Gastroesophageal sphincter (tissue), 4 donors: ENCODE data around the gene GPR52. TPM values are rescaled to one million over a fixed set of nuclear protein-coding genes. Genes with fewer than 3 reads are reported as not detected.
"Not testable (repeated sequence)": the region's sequence is repeated elsewhere in the genome, so short reads cannot be mapped to it uniquely, and the experiment has no call there.

Experiments
- ATAC-seq: fragments of 150-250 bp; one replicate; pipeline ENCODE4 v1.9.1; 2016; ENCODE audit warnings: mild to moderate bottlenecking, moderate library complexity
- H3K27ac ChIP-seq, 4 donors: fragments of 200-600 bp; sonication (generic) in 3 of 4; 1 replicate in 3 of 4; 2 replicates in 1 of 4; pipeline ENCODE4 v1.5.1; 2016 to 2019
- H3K27me3 ChIP-seq: fragments of 200-600 bp; sonication (generic); one replicate; pipeline ENCODE4 v1.5.1; 2019
- H3K36me3 ChIP-seq, 2 donors: fragments of 200-600 bp; sonication (generic); one replicate each; pipeline ENCODE4 v1.5.1; 2019; ENCODE audit warnings: control low read depth in 1 of 2
- H3K4me1 ChIP-seq, 3 donors: fragments of 200-600 bp; sonication (generic); 1 replicate in 2 of 3; 2 replicates in 1 of 3; pipeline ENCODE4 v1.5.1; 2016 to 2019; ENCODE audit warnings: control low read depth in 2 of 3
- H3K4me3 ChIP-seq, 2 donors: fragments of 200-600 bp; sonication (generic); one replicate each; pipeline ENCODE4 v1.5.1; 2019; ENCODE audit warnings: mild to moderate bottlenecking in 1 of 2, moderate library complexity in 1 of 2
- H3K9me3 ChIP-seq, 3 donors: fragments of 200-600 bp; sonication (generic); one replicate each; pipeline ENCODE4 v1.5.1; 2017 to 2019; ENCODE audit warnings: control low read depth in 2 of 3
- EP300 ChIP-seq: sonication (generic); formaldehyde crosslinking; IDR thresholded peaks from one replicate; pipeline ENCODE4 v1.6.1; 2017; ENCODE audit warnings: antibody characterized with exemption, mild to moderate bottlenecking
- POLR2A ChIP-seq, 2 donors: fragments of 450-650 bp; IDR thresholded peaks; one replicate each; pipeline ENCODE4 v1.6.1; 2017; ENCODE audit warnings: antibody characterized with exemption in 2 of 2, mild to moderate bottlenecking in 2 of 2, moderate library complexity in 1 of 2
- POLR2AphosphoS5 ChIP-seq: sonication (generic); formaldehyde crosslinking; IDR thresholded peaks from one replicate; pipeline ENCODE4 v1.6.1; 2017; ENCODE audit warnings: antibody characterized with exemption
- WGBS, 2 donors: methylation state at CpG; one replicate each; pipeline ENCODE4 v1.1.5; 2018; ENCODE audit warnings: low coverage in 1 of 2; 5-methylcytosine and 5-hydroxymethylcytosine counted together
- total RNA-seq, 4 donors: library from RNA; depleted of rRNA; stranded (reverse); fragments of >200 nt; gene quantifications; one replicate each; pipeline ENCODE4 v1.1.0, GENCODE V29; 2016
- TF ChIP-seq, protein P1 (sequence below), 4 experiments: fragments of 200-600 bp in 2 of 4; fragments of 450-650 bp in 2 of 4; sonication (generic) in 1 of 4; IDR thresholded peaks; one replicate each; pipeline ENCODE4 v1.5.1; 2017 to 2019; ENCODE audit warnings: antibody characterized with exemption in 4 of 4, mild to moderate bottlenecking in 2 of 4, moderate library complexity in 2 of 4

The GPR52 gene
- total RNA-seq, 4 donors from 2014 or later: 1.0 to 6.7 (median 3.2) TPM; not detected in 1

DNA sequence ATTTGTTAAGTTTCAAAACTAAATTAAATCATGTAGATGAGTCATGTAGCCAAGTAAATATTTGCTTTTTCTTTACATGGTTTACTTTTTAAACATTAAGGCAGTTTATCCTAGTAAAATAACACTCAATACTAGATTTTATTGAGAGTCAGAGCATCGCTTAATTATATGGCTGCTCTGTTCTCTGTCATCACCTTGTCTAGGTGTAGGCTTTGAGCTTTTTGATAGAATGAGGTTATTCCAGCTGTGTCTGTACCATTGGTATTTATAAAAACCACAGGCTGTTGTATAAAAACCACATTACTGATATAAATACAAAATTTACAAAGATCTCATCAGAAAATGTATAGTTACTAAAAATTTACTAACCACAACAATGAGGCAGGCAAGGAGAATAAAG, 42.5 kb upstream of the GPR52 start:
- Histone ChIP-seq H3K27ac (no peak overlapping the region), H3K4me1 (no peaks in the 10 kb centered on the region), H3K9me3 (no peaks in the 10 kb centered on the region), H3K36me3 (no peaks in the 10 kb centered on the region), H3K27me3 (no peaks in the 10 kb centered on the region), H3K4me3 (no peak overlapping the region)
- ATAC-seq: no peak
- WGBS, 2 donors: 94 to 100% methylated on average over 1 of the region's 1 CpG
- TF ChIP-seq POLR2A (IDR thresholded peaks at IDR 0.05) (no peak), POLR2AphosphoS5 (no peak), EP300 (no peak)
- TF ChIP-seq, protein P1, sequence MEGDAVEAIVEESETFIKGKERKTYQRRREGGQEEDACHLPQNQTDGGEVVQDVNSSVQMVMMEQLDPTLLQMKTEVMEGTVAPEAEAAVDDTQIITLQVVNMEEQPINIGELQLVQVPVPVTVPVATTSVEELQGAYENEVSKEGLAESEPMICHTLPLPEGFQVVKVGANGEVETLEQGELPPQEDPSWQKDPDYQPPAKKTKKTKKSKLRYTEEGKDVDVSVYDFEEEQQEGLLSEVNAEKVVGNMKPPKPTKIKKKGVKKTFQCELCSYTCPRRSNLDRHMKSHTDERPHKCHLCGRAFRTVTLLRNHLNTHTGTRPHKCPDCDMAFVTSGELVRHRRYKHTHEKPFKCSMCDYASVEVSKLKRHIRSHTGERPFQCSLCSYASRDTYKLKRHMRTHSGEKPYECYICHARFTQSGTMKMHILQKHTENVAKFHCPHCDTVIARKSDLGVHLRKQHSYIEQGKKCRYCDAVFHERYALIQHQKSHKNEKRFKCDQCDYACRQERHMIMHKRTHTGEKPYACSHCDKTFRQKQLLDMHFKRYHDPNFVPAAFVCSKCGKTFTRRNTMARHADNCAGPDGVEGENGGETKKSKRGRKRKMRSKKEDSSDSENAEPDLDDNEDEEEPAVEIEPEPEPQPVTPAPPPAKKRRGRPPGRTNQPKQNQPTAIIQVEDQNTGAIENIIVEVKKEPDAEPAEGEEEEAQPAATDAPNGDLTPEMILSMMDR (IDR thresholded peaks at IDR 0.05): no peak

DNA sequence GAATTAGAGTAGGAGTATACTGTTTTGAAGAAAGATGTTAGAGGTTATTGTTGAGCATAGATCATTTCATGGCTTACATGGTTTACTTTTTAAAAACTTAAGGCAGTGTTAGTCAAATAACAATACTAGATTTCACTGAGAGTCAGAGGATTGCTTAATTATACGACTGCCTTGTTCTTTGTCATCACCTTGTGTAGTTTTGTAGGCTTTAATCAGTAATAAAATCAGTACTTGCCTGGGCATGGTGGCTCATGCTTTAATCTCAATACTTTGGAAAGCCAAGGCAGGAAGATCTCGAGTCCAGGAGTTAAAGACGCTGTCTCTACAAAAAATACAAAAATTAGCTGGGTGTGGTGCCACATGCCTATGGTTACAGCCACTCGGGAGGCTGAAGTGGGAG, 41.3 kb upstream of the GPR52 start:
- Histone ChIP-seq H3K27me3 (no peaks in the 10 kb centered on the region), H3K4me3 (no peak overlapping the region), H3K9me3 (no peaks in the 10 kb centered on the region), H3K4me1 (no peaks in the 10 kb centered on the region), H3K27ac (no peak overlapping the region), H3K36me3 (no peaks in the 10 kb centered on the region)
- 73 to 91% methylated on average over 4 of the region's 4 CpGs for WGBS, 2 donors
- ATAC-seq: no peak
- TF ChIP-seq POLR2AphosphoS5: no peak
- TF ChIP-seq EP300: no peak
- TF ChIP-seq, protein P1 (IDR thresholded peaks at IDR 0.05): no peak
- TF ChIP-seq POLR2A (IDR thresholded peaks at IDR 0.05): no peak

DNA sequence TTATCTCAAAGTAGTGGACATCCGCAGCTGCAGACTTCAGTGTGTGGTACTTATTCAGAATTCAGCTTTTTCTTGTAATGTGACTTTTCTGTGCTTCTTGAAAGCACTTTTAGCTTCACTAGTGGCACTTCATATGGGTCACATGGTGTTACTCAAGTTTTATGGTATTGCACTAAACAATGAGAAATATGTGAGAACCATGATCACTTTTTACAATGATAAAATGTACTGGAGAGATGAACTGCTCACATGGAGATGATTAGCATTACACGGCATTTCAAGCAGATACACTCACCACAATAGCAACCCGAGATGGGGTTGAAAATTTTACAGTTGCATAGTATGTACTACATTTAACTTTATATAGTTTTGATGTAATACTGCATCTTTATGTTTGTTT, 40.1 kb upstream of the GPR52 start:
- H3K4me3 ChIP-seq: no peak overlapping the region
- no peaks in the 10 kb centered on the region for H3K4me1 ChIP-seq
- 94 to 100% methylated on average over 3 of the region's 3 CpGs for WGBS, 2 donors
- TF ChIP-seq, protein P1 (IDR thresholded peaks at IDR 0.05): no peak
- TF ChIP-seq POLR2AphosphoS5 (no peak), POLR2A (IDR thresholded peaks at IDR 0.05) (no peak), EP300 (no peak)
- ATAC-seq: no peak
- H3K9me3 ChIP-seq: no peaks in the 10 kb centered on the region
- H3K27me3 ChIP-seq: no peaks in the 10 kb centered on the region
- no peaks in the 10 kb centered on the region for H3K36me3 ChIP-seq
- no peak overlapping the region for H3K27ac ChIP-seq

DNA sequence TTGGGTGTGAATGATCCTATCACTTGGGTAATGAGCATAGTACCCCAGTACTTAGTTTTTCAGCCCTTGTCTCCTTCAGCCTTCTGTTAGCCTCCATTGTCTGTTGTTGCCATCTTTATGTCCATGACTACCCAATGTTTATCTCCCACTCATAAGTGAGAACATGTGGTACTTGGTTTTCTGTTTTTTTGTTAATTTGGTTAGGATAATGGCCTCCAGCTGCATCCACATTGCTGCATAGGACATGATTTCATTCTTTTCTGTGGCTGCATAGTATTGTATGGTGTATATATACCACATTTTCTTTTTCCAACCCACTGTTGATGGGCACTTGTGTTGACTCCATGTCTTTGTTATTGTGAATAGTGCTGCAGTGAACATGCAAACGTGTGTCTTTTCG, 39.6 kb upstream of the GPR52 start:
- WGBS, 2 donors: 67 to 75% methylated on average over 2 of the region's 2 CpGs
- Histone ChIP-seq H3K9me3 (no peaks in the 10 kb centered on the region), H3K4me3 (no peak overlapping the region), H3K4me1 (no peaks in the 10 kb centered on the region), H3K27me3 (no peaks in the 10 kb centered on the region), H3K27ac (no peak overlapping the region), H3K36me3 (no peaks in the 10 kb centered on the region)
- ATAC-seq: no peak
- TF ChIP-seq, protein P1 (IDR thresholded peaks at IDR 0.05): no peak
- TF ChIP-seq EP300 (no peak), POLR2A (IDR thresholded peaks at IDR 0.05) (no peak), POLR2AphosphoS5 (no peak)

DNA sequence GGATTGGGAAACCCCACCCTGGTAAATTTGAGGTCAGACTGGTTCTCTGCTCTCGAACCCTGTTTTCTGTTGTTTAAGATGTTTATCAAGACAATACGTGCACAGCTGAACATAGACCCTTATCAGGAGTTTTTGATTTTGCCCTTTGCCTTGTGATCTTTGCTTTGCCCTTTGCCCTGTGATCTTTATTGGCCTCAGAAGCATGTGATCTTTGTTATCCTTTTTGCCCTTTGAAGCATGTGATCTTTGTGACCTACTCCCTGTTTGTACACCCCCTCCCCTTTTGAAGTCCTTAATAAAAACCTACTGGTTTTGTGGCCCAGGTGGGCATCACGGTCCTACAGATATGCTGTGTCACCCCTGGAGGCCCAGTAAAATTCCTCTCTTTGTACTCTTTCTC, 38.0 kb upstream of the GPR52 start:
- H3K4me3 ChIP-seq, H3K9me3 ChIP-seq, ATAC-seq, H3K27me3 ChIP-seq, H3K36me3 ChIP-seq, H3K27ac ChIP-seq, H3K4me1 ChIP-seq: not testable (repeated sequence)
- WGBS, 2 donors: 83 to 100% methylated on average over 1 to 2 of the region's 3 CpGs
